HEK293 (cell line): ENCODE data around the gene SLFNL1.

Experiments used
- CTCF ChIA-PET: fragments of 350-600 bp; formaldehyde crosslinking; extraction: SDS; loops from one replicate; lab custom pipeline; 2021; ENCODE audit warnings: antibody characterized with exemption; lab: Yijun Ruan, JAX
- POLR2A ChIA-PET: fragments of 300-600 bp; formaldehyde crosslinking; extraction: SDS; loops from one replicate; lab custom pipeline; 2020; ENCODE audit warnings: antibody characterized with exemption, inconsistent platforms; lab: Yijun Ruan, JAX
- H3K27ac ChIP-seq: fragments of 200-500 bp; sonication (Bioruptor generic); 2 replicates; pipeline ENCODE4 v1.5.1; 2014; ENCODE audit warnings: low read depth, low read length, control low read depth, inconsistent platforms; ENCODE audit errors: extremely low read depth
- H3K36me3 ChIP-seq, 2 experiments: fragments of 200-500 bp in 1 of 2; sonication (Bioruptor generic) in 1 of 2; 1 replicate in 1 of 2; 2 replicates in 1 of 2; pipeline ENCODE4 v1.5.1; 2014 to 2017; ENCODE audit warnings: inconsistent platforms in 2 of 2, low read length in 2 of 2; ENCODE audit not compliant: control insufficient read depth in 2 of 2, insufficient read depth in 1 of 2
- H3K4me1 ChIP-seq: fragments of 200-500 bp; sonication (Bioruptor generic); 2 replicates; pipeline ENCODE4 v1.5.1; 2014; ENCODE audit warnings: mild to moderate bottlenecking, low read length, inconsistent platforms; ENCODE audit not compliant: control insufficient read depth, insufficient read depth
- H3K4me3 ChIP-seq: 2 replicates; pipeline ENCODE4 v1.5.1; 2011; ENCODE audit warnings: low read depth, mild to moderate bottlenecking, control low read depth, low read length, moderate library complexity
- H3K9me3 ChIP-seq: fragments of 200-500 bp; sonication (Bioruptor generic); 2 replicates; pipeline ENCODE4 v1.5.1; 2014; ENCODE audit warnings: low read depth, low read length, inconsistent platforms; ENCODE audit not compliant: control insufficient read depth, insufficient read depth
- GFI1B ChIP-seq: fragments of 450-650 bp; formaldehyde crosslinking; IDR thresholded peaks from 2 replicates; pipeline ENCODE4 v1.5.1; 2016; ENCODE audit warnings: missing biosample characterization, missing genetic modification characterization
- GLI4 ChIP-seq: fragments of 450-650 bp; formaldehyde crosslinking; IDR thresholded peaks from 2 replicates; pipeline ENCODE4 v1.5.1; 2016; ENCODE audit warnings: missing biosample characterization, missing genetic modification characterization
- GLIS1 ChIP-seq: fragments of 450-650 bp; formaldehyde crosslinking; IDR thresholded peaks from 2 replicates; pipeline ENCODE4 v1.5.1; 2016; ENCODE audit warnings: missing biosample characterization, missing genetic modification characterization
- GLIS2 ChIP-seq: fragments of 450-650 bp; formaldehyde crosslinking; IDR thresholded peaks from 2 replicates; pipeline ENCODE4 v1.5.1; 2016; ENCODE audit warnings: missing biosample characterization, missing genetic modification characterization
- MEIS1 ChIP-seq: sonication (generic); formaldehyde crosslinking; IDR thresholded peaks from 2 replicates; pipeline ENCODE4 v1.8.1; 2022; ENCODE audit warnings: missing genetic modification reagents, mild to moderate bottlenecking, borderline replicate concordance
- PRDM4 ChIP-seq: fragments of 450-650 bp; formaldehyde crosslinking; IDR thresholded peaks from 2 replicates; pipeline ENCODE4 v1.5.1; 2017; ENCODE audit warnings: missing biosample characterization, missing genetic modification characterization
- ZBTB48 ChIP-seq: fragments of 450-650 bp; formaldehyde crosslinking; IDR thresholded peaks from 2 replicates; pipeline ENCODE4 v1.5.1; 2016; ENCODE audit warnings: missing biosample characterization, missing genetic modification characterization
- ZFHX2 ChIP-seq: fragments of 450-650 bp; formaldehyde crosslinking; conservative IDR thresholded peaks from 2 replicates; pipeline ENCODE4 v1.5.1; 2016; ENCODE audit warnings: missing biosample characterization, missing genetic modification characterization
- ZIC2 ChIP-seq: fragments of 450-650 bp; formaldehyde crosslinking; IDR thresholded peaks from 2 replicates; pipeline ENCODE4 v1.5.1; 2016; ENCODE audit warnings: missing biosample characterization, missing genetic modification characterization
- ZNF132 ChIP-seq: fragments of 450-650 bp; formaldehyde crosslinking; IDR thresholded peaks from 2 replicates; pipeline ENCODE4 v1.5.1; 2017; ENCODE audit warnings: missing biosample characterization, missing genetic modification characterization, borderline replicate concordance
- ZNF146 ChIP-seq: fragments of 450-650 bp; formaldehyde crosslinking; IDR thresholded peaks from 2 replicates; pipeline ENCODE4 v1.5.1; 2016; ENCODE audit warnings: missing biosample characterization, missing genetic modification characterization
- ZNF280C ChIP-seq: fragments of 450-650 bp; formaldehyde crosslinking; IDR thresholded peaks from 2 replicates; pipeline ENCODE4 v1.5.1; 2016; ENCODE audit warnings: missing biosample characterization, missing genetic modification characterization
- ZNF37A ChIP-seq: fragments of 450-650 bp; IDR thresholded peaks from 2 replicates; pipeline ENCODE4 v1.5.1; 2018; ENCODE audit warnings: missing biosample characterization, missing genetic modification characterization
- ZNF530 ChIP-seq: fragments of 450-650 bp; formaldehyde crosslinking; IDR thresholded peaks from 2 replicates; pipeline ENCODE4 v1.5.1; 2016; ENCODE audit warnings: low read depth, missing biosample characterization, missing genetic modification characterization
- ZNF558 ChIP-seq: fragments of 450-650 bp; formaldehyde crosslinking; IDR thresholded peaks from 2 replicates; pipeline ENCODE4 v1.5.1; 2016; ENCODE audit warnings: missing biosample characterization, missing genetic modification characterization
- ZNF580 ChIP-seq: fragments of 450-650 bp; formaldehyde crosslinking; IDR thresholded peaks from 2 replicates; pipeline ENCODE4 v1.5.1; 2016; ENCODE audit warnings: missing biosample characterization, missing genetic modification characterization
- ZNF610 ChIP-seq: fragments of 450-650 bp; formaldehyde crosslinking; IDR thresholded peaks from 2 replicates; pipeline ENCODE4 v1.5.1; 2016; ENCODE audit warnings: missing biosample characterization, missing genetic modification characterization, borderline replicate concordance
- ZNF623 ChIP-seq: fragments of 450-650 bp; formaldehyde crosslinking; IDR thresholded peaks from 2 replicates; pipeline ENCODE4 v1.5.1; 2016; ENCODE audit warnings: missing biosample characterization, missing genetic modification characterization
- ZNF629 ChIP-seq: fragments of 450-650 bp; formaldehyde crosslinking; IDR thresholded peaks from 2 replicates; pipeline ENCODE4 v1.5.1; 2017; ENCODE audit warnings: missing biosample characterization, missing genetic modification characterization
- ZNF701 ChIP-seq: fragments of 450-650 bp; formaldehyde crosslinking; IDR thresholded peaks from 2 replicates; pipeline ENCODE4 v1.5.1; 2016; ENCODE audit warnings: missing biosample characterization, missing genetic modification characterization
- ZNF791 ChIP-seq: fragments of 450-650 bp; formaldehyde crosslinking; IDR thresholded peaks from 2 replicates; pipeline ENCODE4 v1.5.1; 2016; ENCODE audit warnings: missing biosample characterization, missing genetic modification characterization
- ZXDB ChIP-seq: fragments of 450-650 bp; formaldehyde crosslinking; IDR thresholded peaks from 2 replicates; pipeline ENCODE4 v1.5.1; 2016; ENCODE audit warnings: missing biosample characterization, missing genetic modification characterization
- TF ChIP-seq, protein P1 (sequence below): fragments of 450-650 bp; formaldehyde crosslinking; IDR thresholded peaks from 2 replicates; pipeline ENCODE4 v1.5.1; 2016; ENCODE audit warnings: missing biosample characterization, missing genetic modification characterization

Gene SLFNL1

GRCh38 chr1:41020654-41021053 lies 871 bp downstream of the SLFNL1 start (continued):
- TF ChIP-seq PRDM4 (tag by site-specific recombination) = no peak
- peak; percentile 29; the same call in 1 of the 2 replicates for TF ChIP-seq GLIS2
- TF ChIP-seq ZNF558 (tag by site-specific recombination) = no peak
- no peak for TF ChIP-seq ZNF280C (tag by site-specific recombination)
- TF ChIP-seq ZNF146 (tag by site-specific recombination) = no peak
- no peak for TF ChIP-seq ZNF623 (tag by site-specific recombination)
- TF ChIP-seq ZNF37A (tag by site-specific recombination) = no peak
- TF ChIP-seq ZNF530 (tag by site-specific recombination) = no peak
- no peak for TF ChIP-seq ZNF629 (tag by site-specific recombination)
- TF ChIP-seq ZNF610 (tag by site-specific recombination) = no peak
- peak; percentile 36; the same call in 1 of the 2 replicates for TF ChIP-seq ZBTB48 (tag by site-specific recombination)
- no peak for TF ChIP-seq MEIS1
- peak; percentile 65; the same call in 1 of the 2 replicates for TF ChIP-seq GLIS1 (tag by site-specific recombination)
- no peak for TF ChIP-seq GFI1B (tag by site-specific recombination)
- no peak for TF ChIP-seq GLI4 (tag by site-specific recombination)
- 0 out of 2 replicates have a peak, but pooled peaks have one; percentile 20 for TF ChIP-seq ZFHX2 (tag by site-specific recombination)
- no peak for TF ChIP-seq ZXDB (tag by site-specific recombination)
- TF ChIP-seq, protein P1, sequence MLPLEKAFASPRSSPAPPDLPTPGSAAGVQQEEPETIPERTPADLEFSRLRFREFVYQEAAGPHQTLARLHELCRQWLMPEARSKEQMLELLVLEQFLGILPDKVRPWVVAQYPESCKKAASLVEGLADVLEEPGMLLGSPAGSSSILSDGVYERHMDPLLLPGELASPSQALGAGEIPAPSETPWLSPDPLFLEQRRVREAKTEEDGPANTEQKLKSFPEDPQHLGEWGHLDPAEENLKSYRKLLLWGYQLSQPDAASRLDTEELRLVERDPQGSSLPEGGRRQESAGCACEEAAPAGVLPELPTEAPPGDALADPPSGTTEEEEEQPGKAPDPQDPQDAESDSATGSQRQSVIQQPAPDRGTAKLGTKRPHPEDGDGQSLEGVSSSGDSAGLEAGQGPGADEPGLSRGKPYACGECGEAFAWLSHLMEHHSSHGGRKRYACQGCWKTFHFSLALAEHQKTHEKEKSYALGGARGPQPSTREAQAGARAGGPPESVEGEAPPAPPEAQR (tag by site-specific recombination) = no peak
- TF ChIP-seq ZNF132 = no peak
- TF ChIP-seq ZNF701 (tag by site-specific recombination) = no peak
- no peak for TF ChIP-seq ZNF580 (tag by site-specific recombination)
- TF ChIP-seq ZIC2 (tag by site-specific recombination) = peak; percentile 58

- H3K4me1 ChIP-seq = no peaks in the 10 kb centered on the region
- H3K4me3 ChIP-seq = no peak overlapping the region
- no peak overlapping the region; the same call in 1 of the 2 replicates for H3K27ac ChIP-seq
- TF ChIP-seq ZNF791 (tag by site-specific recombination) (no peak), ZNF37A (tag by site-specific recombination) (no peak)
- no peaks in the 10 kb centered on the region for H3K9me3 ChIP-seq
- ChIA-PET CTCF (interaction anchor here (0.6 kb wide), 1 partner anchor 494 kb away, joined by 3 read pairs; no protein-coding TSS in a partner anchor), POLR2A (interaction anchor here (0.7 kb wide), 1 partner anchor 110 kb away, joined by 4 read pairs; no protein-coding TSS in a partner anchor)
- peaks cover 0 to 65% of the 10 kb centered on the region in 2 experiments; a peak in 1 of 3 replicates for H3K36me3 ChIP-seq
These were observed 1.4 kb downstream of the SLFNL1 start for GRCh38 chr1:41020109-41020576.
